ENCODE results near the gene FAM50A. TPM values are rescaled to one million over a fixed set of nuclear protein-coding genes. Genes with fewer than 3 reads are reported as not detected.
"Not testable (repeated sequence)": the region's sequence is repeated elsewhere in the genome, so short reads cannot be mapped to it uniquely, and the experiment has no call there.

The FAM50A gene
- total RNA-seq, 2 donors from 2014 or later, result 24.3 to 41.7 TPM

DNA sequence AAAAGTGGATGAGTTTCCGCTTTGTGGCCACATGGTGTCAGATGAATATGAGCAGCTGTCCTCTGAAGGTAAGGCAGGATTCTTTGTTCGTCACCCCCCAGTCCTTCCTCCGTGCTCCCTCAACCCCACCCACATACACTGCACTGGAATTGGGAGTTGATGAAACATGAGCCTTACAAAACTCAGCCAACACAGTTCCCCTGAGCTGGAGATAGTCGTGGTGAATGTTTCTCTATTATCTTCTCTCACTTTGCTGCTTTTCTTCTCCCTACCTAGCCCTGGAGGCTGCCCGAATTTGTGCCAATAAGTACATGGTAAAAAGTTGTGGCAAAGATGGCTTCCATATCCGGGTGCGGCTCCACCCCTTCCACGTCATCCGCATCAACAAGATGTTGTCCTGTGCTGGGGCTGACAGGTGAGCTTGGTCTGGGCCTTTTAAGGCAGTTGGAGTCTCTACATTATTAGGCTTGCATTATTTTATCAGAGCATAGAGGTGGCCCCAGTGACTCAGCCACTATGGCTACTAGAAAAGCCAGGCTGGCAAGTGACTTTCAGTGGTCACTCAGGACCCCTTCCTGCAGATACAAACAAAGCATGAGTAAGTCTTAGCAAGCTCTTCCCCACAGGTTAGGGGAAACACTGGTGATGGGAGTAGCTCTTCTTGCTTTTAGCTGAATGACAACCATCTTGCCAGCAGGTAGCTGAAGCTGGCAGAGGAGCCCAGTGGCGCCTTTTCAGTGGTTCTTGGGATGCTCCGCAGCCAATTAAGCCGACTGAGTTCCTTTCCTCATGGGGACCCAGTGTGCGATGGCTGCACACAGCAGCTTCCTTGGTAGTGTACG lies 44.2 kb upstream of the FAM50A start:
- DNase-seq (ENCODE audit: low spot score), result no peak
- Histone ChIP-seq H3K4me3 (peak overlapping the region; percentile 59 to 76), H3K27ac (peak overlapping the region; percentile 89 to 99), H3K36me3 (peaks cover 27% of the 10 kb centered on the region), H3K27me3 (no peaks in the 10 kb centered on the region), H3K9me3 (no peaks in the 10 kb centered on the region), H3K4me1 (peaks cover 0 to 18% of the 10 kb centered on the region in 2 donors)
- TF ChIP-seq, protein P1, sequence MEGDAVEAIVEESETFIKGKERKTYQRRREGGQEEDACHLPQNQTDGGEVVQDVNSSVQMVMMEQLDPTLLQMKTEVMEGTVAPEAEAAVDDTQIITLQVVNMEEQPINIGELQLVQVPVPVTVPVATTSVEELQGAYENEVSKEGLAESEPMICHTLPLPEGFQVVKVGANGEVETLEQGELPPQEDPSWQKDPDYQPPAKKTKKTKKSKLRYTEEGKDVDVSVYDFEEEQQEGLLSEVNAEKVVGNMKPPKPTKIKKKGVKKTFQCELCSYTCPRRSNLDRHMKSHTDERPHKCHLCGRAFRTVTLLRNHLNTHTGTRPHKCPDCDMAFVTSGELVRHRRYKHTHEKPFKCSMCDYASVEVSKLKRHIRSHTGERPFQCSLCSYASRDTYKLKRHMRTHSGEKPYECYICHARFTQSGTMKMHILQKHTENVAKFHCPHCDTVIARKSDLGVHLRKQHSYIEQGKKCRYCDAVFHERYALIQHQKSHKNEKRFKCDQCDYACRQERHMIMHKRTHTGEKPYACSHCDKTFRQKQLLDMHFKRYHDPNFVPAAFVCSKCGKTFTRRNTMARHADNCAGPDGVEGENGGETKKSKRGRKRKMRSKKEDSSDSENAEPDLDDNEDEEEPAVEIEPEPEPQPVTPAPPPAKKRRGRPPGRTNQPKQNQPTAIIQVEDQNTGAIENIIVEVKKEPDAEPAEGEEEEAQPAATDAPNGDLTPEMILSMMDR (IDR thresholded peaks at IDR 0.05), result no peak

DNA sequence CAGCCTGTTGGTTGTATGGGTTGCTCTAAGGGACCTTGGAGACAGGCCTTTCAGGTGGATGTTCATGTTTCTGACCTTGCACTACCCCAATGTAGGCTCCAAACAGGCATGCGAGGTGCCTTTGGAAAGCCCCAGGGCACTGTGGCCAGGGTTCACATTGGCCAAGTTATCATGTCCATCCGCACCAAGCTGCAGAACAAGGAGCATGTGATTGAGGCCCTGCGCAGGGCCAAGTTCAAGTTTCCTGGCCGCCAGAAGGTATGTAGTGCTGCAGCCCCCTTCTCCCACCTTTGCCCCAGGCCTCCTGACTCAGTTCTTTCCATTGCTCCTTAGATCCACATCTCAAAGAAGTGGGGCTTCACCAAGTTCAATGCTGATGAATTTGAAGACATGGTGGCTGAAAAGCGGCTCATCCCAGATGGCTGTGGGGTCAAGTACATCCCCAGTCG lies 43.5 kb upstream of the FAM50A start:
- H3K4me3 ChIP-seq; H3K27me3 ChIP-seq; DNase-seq (ENCODE audit: low spot score); H3K27ac ChIP-seq; H3K9me3 ChIP-seq: not testable (repeated sequence)
- Histone ChIP-seq H3K4me1 (peaks cover 0 to 18% of the 10 kb centered on the region in 2 donors), H3K36me3 (peaks cover 27% of the 10 kb centered on the region)

DNA sequence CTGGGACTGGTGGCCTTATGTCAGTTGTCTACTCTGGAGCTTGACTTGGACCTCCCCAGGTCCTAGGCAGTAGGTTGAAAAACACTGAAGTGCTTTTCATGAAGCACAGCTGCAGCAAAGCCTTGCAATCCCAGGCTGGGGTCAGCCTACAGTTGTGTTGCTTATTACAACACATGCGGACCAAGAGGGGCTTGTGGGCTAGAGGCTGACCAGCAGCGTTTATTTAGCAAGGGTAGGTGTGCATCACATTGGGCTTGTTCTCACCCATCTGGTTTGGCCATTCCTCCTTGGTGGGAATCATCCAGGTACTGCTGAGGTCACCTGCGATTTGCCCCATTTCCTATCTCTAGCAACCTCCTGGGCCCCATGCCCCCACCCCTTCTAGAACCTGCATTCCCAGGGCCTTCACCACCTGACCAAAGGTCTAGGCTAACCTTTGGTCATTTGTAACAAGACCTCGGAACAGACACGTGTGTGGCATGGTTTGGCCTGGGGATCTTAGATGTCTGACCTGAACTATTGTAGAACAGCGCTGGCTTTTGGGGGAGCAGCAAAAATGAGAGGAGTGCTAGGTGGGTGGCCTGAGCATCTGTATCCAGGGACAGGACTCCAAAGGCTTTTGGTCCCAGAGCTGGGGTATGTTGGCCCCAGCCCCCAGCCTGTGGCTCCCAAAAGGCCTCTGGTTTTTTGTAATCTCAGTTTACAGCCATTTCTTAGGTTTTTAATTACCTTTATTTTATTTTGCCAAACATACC lies 42.7 kb upstream of the FAM50A start:
- H3K27ac ChIP-seq, result no peak overlapping the region

DNA sequence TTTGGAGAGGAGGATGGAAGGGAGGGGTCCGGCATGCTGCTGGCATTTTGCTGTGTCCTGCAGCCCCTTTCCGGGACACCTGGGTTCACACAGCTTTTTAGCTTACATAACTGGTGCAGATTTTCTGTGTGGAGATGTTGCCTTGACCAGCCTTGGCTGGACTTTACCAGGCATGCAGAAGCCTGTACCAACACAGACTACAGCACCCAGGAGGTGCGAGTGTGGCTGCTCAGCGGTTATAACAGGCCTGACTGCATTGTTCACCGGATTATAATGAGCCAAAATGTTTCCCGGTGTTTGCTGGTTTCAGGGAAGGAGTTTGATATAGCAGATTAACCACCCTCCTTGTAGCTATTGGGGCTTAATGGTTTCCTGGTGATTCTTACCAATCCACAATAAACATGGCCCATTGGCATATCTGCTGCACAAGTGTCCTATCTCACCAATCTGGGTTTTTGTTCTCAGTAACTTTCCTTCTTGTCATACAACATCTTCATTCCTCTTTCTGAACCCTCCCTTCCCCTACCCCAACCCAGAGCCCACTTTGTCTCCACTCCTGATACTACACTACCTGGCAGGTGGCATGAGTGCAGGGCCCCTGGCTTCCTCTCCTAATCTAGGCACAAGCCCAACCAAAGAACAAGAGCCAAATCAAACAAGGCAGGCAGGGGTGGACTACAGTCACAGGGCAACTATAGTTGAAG lies 41.9 kb upstream of the FAM50A start:
- Histone ChIP-seq H3K27ac (no peak overlapping the region), H3K4me3 (no peak overlapping the region), H3K36me3 (peaks cover 27% of the 10 kb centered on the region), H3K9me3 (no peaks in the 10 kb centered on the region), H3K4me1 (peaks cover 0 to 14% of the 10 kb centered on the region in 2 donors), H3K27me3 (no peaks in the 10 kb centered on the region)
- TF ChIP-seq, protein P1 (IDR thresholded peaks at IDR 0.05), result no peak
- DNase-seq (ENCODE audit: low spot score), result no peak

More for the DNA sequence above, 42.7 kb upstream of the FAM50A start:
- Histone ChIP-seq H3K36me3 (peaks cover 27% of the 10 kb centered on the region), H3K9me3 (no peaks in the 10 kb centered on the region), H3K4me1 (peaks cover 0 to 18% of the 10 kb centered on the region in 2 donors), H3K27me3 (no peaks in the 10 kb centered on the region), H3K4me3 (no peak overlapping the region)
- TF ChIP-seq, protein P1 (IDR thresholded peaks at IDR 0.05), result no peak
- no peak for DNase-seq (ENCODE audit: low spot score)

DNA sequence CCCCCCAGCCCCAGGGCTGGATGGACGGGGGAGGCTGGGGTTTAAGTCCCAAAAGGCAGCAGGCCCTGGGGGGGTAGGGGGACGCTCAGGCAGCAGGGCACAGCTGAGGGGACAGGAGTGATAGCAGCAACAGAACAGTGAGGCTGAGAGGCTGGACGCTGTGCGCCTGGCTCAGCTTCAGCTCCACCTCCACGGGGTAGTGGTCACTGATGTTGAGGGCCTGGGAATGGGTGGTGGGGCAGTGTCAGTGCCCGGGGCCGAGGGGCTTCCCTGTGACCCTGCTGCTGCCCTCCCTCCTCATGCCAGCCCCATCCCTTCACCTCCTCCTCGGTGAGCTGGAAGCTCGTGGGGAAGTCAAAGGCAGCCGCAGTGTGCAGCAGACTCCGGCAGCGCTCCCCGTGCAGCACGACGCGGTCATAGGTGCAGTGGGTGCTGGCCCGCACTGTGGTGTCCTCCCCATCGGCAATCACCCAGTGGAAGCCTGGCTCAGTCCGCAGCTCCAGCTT lies 41.3 kb upstream of the FAM50A start:
- Histone ChIP-seq H3K27me3 (no peaks in the 10 kb centered on the region), H3K36me3 (peaks cover 27% of the 10 kb centered on the region), H3K27ac (no peak overlapping the region), H3K4me3 (no peak overlapping the region), H3K4me1 (peaks cover 0 to 14% of the 10 kb centered on the region in 2 donors), H3K9me3 (no peaks in the 10 kb centered on the region)
- no peak for DNase-seq (ENCODE audit: low spot score)
- TF ChIP-seq, protein P1 (IDR thresholded peaks at IDR 0.05), result no peak
